Stimulated activated CD4-positive, alpha-beta T cell treated with anti-CD3 and anti-CD28 coated beads, Interleukin-4, amount 100 ng/mL, for 1 hour (primary cell): ENCODE data around the gene PARD3B.

Experiments
- DNase-seq: peaks from one replicate; pipeline ENCODE4 v3.0.0-alpha.2; 2020

Gene PARD3B

DNA sequence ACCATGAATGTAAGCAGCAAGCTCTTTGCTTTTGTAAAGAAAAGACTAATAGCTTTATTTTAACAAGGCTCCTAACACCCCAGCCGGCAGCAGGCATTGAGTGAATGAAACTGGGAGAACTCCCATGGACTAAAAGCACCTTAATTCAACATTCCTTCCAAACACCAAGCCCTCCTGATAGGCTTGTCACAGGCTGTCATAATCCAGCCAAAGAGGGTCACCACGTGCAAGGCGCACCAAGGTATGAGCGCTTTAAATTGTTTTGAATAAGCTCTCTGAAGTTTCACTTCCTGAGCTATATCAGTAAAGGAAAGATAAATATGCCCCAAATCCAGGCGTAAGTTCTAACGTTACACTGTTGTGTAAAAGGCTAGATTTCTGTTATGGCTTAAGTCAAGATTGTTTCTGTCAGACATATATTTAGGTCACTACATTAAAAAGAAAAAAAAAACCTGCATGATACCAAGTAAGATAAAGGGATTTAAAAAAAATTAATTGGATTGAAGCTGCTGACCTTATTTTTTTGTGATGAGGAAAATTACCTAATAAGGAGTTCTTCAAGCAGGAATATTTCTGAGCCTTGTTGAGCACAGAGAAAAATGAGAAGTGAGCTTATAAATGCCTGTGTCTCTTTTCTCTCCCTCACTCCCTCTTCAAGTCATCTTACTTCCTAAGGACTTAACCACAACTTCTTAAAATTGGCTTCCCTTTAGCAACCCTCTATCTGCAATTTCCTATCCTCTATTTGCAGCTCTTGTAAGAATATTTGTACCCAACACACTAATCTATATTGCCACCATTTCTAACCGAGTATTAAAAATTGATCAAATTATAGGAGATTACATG is 1000.9 kb downstream of the PARD3B start:
- DNase-seq: no peak

- DNase-seq: no peak
Observed at GRCh38 chr2:205555566-205556230, 1010.4 kb downstream of the PARD3B start.

- no peak for DNase-seq
Observed at GRCh38 chr2:205556357-205556756, 1011.1 kb downstream of the PARD3B start.

DNA sequence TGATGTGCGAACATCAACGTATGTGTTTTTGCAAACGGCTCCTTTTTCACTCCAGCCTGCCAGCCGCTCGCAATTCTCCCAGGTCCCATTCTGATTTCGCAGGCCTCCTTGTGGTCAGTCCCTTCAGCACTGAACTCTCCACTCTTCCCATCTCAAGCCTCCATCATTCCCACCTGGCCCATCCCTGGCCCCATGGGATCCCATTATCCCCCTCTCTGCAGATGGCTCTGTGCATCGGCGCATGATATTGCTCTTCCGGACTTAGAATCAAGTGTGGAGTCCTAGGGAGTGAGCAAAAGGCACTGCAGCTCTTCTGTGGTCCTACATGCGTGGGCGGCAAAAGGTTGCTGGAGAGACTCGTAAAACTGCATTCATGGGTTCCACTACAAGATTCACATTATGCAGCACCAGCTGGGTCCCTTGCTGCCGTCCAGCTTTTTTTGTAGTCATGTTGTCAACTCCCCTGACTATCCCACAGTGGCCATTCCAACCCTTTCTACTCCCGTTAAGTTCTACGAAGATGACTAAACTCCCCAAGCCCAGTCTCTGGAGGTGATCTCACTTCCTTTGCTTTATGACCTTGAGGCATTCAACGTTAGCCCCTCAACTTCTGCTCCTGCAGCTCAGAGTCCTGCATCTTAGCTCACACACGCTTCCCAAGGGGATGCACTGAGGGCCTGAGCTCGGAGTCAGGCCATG is 1011.7 kb downstream of the PARD3B start:
- no peak for DNase-seq

DNA sequence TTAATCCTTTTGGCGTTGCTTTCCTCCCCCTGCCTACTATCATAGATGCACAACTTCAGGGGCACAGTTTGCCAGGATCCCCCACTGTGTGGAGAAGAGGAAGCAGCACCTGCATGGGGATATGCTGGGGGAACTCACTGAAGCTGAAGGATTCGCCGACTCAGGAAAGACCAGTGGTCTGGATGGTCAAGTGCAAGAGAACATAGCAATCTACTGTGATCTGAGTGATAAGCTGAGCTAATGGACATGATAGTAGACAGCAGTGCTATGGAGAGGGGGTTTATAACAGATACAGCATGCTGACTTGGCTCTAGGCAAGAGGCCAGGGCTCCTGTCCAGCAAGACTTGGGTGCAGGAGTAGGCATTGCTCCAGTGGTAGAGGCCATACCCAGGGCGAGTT is 1012.6 kb downstream of the PARD3B start:
- DNase-seq: no peak

DNA sequence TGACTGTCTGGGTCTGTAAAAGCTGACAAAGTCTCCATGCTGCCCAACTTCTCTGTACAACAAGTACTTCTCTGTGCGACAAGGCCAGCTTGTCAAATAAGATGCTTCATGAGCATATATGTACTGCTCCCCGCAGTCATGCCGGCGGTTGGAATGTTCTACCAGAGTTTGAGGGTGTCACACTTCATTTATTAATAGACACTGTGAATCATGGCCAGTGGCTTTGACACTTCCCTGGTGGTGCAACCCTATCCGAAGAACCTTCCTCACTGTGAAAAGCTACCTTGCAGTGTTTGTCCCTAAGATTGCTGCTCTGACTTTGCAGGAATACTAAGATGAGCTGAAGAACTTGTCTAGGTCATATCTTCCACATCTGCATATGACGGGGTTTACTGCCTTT is 1016.2 kb downstream of the PARD3B start:
- no peak for DNase-seq

DNA sequence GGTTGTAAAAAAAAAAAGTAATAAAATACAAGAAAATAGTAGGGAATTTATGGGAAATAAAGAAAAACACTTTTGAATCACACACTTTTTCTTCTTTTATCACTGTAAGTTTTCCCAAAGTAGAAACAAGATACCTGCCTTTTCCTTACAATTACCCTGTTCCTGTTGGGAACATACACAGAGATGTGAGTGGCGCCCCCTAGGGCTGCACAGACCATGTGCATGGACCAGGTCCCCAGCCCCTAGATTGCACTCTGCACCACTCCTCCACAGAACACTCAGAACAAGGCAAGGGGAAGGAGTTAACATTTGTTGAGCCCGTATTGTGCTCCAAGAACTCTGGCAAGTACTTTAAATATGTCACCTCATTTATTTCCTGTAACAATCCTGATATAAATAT is 1018.4 kb downstream of the PARD3B start:
- peak; percentile 10 for DNase-seq

- DNase-seq: no peak
Observed at GRCh38 chr2:205564346-205565141, 1019.3 kb downstream of the PARD3B start.

DNA sequence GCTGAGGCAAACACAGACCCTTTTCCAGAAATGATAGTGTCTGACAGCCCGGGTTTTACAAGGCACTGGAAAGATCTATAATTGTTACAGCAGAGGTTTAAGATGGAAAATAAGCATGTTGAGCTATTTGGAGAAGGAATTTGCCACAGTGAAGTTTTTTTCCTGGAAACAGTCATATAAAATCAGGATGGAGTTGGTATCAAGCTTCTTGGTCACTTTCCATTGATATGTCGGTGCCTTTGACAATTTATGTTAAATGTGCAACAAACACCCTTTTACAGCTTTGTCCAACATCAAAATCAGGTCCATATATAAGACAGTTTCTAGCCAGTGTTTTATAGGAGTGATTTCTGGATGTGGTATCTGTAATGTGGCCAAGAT is 1019.9 kb downstream of the PARD3B start:
- DNase-seq: no peak

DNA sequence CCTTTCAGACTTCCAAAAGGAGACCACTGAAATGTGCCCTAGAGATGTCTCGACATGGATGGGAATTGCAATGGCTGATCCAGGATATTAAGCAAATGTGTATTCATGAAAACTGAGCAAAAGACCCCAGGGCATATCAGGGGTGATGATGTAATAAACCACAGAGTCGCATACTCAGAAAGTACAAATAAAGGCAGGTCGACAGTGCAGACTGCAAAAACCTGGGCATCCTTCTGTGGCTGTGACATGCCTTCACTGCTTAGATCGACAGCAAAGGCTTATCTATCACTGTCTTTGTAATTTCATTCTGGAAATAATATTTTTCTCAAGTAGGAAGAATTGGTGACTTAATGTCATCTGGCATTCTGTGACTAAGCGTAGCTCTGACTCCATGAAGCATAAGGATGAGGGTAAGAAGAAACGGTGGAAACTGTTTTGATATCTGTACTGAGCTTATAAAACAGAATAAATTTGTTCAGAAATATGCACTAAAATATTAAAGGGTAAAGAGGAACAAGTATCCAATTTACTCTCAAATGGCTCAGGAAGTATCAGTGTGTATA is 1021.4 kb downstream of the PARD3B start:
- no peak for DNase-seq

GRCh38 chr2:205568620-205569019 is 1023.3 kb downstream of the PARD3B start:
- DNase-seq: no peak

GRCh38 chr2:205570648-205571047 is 1025.4 kb downstream of the PARD3B start:
- no peak for DNase-seq

DNA sequence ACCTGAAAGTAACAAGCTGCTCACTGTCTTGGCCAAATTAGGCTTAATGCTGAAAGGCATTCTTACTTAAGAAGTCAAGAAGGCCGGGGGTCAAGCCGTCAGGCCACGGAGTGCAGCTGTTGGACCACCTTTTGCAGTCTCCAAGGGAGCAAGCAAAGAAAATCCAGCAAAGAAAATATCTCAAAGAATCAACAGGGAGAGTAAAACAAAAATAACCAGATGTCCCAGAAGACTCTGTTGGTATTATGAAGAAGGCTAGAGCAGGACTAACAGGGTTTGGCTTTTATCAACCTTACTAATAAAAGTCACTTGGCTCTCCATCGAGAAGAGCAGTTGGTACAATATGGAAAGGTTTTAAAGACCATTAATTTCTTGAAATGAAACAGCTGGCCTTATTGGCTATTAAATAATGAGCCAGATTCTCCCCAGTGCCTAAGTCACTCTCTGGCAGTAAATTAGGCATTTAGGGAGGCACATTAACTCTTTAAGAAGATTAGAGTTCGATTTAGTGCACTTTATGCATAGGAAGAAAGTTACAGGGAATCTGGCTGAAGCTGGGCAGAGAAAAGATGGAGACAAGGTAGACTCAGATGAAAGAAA is 1026.2 kb downstream of the PARD3B start:
- DNase-seq: no peak

DNA sequence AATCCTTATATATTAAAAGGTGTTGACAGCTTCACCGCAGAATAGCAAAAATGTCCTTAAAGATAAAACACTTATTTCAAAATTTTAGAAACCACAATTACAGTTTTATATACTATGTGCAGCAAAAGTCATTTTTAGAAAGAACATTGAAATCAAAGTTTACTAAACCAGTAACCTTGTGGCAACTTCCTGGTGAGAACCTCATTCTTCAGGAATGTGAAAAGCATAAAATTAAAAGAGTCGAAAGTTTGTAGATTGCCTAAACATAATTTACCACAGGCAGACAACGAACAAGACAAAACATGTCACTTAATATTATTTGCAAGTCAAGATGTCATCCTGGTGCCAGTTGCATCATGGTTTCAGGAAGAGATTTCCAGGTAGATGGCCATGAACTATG is 1028.7 kb downstream of the PARD3B start:
- no peak for DNase-seq

- DNase-seq: no peak
Observed at GRCh38 chr2:205579335-205579734, 1034.1 kb downstream of the PARD3B start.

DNA sequence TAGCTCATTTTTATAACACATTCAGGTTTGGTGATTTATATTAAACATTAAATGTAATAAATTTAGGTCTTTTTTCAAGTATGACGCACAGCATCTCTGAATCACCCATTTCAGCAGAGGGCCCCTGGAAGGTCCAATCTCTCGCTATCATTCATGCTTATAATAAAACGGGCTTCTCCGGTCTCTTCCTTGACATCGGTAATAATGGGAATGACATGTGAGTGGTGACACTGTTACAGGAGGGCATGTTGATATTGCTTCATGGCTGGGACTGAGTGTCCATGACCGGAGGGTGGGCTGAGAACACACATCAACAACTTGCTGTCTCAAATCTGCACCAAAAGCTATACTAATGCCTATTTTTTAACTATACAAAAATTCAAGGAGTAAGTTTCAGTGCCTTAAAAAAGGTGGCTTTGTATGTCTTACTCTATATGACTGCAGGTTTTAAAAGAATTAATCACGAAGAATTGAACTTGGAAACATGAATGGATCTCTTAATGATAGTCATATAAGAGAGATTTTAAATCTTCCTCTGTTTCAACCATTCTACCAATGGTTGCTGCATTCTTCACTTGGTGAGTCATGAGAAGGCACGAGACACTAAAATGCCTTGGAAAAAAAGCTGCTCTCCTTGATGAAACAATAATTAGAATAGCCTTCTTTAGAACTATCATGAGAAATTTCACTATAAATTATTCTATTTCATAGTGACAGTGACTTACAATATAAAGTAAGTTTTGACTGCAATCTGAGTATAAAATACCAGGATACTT is 1035.1 kb downstream of the PARD3B start:
- DNase-seq: no peak

GRCh38 chr2:205582366-205582765 is 1037.1 kb downstream of the PARD3B start:
- DNase-seq: no peak

DNA sequence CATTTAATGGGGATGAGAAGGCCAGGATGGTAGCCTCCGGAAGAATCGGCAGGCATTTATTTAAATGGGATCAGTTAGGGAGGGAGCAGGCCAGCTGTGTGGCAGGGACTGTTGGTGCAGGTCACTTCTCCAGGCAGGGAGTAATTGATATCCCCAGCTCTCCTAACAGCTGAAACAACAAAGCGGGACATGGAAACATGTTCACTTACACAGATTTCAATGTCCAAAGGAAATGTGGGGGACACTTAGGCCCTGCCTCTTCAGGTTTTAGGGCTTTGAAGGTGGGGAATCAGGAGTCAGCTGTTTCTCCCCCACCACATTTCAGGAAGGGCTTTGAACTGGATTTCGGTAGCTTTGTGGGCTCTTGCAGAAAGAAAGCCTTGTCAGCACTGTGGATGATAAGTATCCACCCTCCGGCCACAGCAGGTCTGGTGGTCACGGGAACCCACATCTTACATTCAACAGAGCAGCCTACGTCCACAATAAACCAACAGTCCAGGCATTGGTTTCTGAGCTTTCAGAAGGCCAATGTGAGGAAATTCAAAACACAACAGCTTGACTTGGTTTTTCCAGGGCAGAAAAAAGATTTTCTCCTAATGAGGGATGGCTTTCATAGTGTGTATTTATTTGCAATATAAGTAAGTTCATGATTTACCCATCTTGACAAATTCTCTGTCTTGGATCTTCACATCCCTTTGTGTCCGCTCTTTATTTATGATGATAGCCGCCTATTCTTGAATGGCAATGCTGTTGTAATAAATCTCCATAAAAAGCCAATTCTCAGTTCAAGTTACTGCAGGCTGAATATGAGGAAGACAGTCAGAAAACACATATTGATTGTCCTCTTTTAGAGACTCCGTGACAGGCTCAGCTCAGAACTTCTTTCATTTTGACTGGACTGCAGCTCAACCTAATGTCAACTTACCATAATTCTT is 1040.4 kb downstream of the PARD3B start:
- DNase-seq: no peak

GRCh38 chr2:205586626-205587025 is 1041.4 kb downstream of the PARD3B start:
- no peak for DNase-seq

DNA sequence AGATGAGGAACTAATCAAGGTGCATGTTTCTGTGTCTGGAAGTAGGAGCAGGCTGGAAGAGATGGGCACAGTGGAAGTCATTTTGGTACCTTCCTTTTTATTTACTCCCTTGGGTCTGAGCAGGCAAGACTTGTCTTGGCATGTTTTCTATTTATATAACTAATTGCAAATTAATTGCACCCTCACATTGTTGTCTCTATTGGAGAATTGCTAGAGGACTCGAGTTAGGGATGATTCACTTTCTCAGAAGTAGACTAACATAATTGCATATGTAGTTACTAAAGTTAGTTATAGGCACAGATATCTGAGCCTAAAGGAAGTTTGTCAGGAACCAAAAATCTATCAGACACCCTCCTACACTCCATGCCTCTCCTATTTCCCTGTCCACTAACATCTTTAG is 1044.2 kb downstream of the PARD3B start:
- no peak for DNase-seq
